GM10847 (cell line): ENCODE data around the gene GAPDHS.

Experiments
- POLR2A ChIP-seq: IDR thresholded peaks from 2 replicates; pipeline ENCODE4 v1.6.1; 2011; ENCODE audit not compliant: insufficient read length; ENCODE audit errors: extremely low read depth

Gene GAPDHS

GRCh38 chr19:35506011-35506410, 27.2 kb upstream of the GAPDHS start:
- no peak for TF ChIP-seq POLR2A

GRCh38 chr19:35507561-35507960, 25.7 kb upstream of the GAPDHS start:
- no peak for TF ChIP-seq POLR2A

- no peak for TF ChIP-seq POLR2A
These were observed 25.1 kb upstream of the GAPDHS start for GRCh38 chr19:35508129-35508528.

GRCh38 chr19:35509018-35509652, 24.1 kb upstream of the GAPDHS start:
- no peak for TF ChIP-seq POLR2A

GRCh38 chr19:35509861-35510625, 23.2 kb upstream of the GAPDHS start:
- no peak for TF ChIP-seq POLR2A

GRCh38 chr19:35510626-35510964, 22.7 kb upstream of the GAPDHS start:
- no peak for TF ChIP-seq POLR2A

- no peak for TF ChIP-seq POLR2A
These were observed 21.9 kb upstream of the GAPDHS start for GRCh38 chr19:35511337-35511736.

GRCh38 chr19:35512831-35513627, 20.2 kb upstream of the GAPDHS start:
- no peak for TF ChIP-seq POLR2A

- TF ChIP-seq POLR2A = no peak
These were observed 19.5 kb upstream of the GAPDHS start, which contains the start of gene DMKN for GRCh38 chr19:35513628-35514281. TSS of gene DMKN (minus strand) at chr19:35513649. CDS start at chr19:35513475, 174 bp downstream.

GRCh38 chr19:35514282-35514809, 18.9 kb upstream of the GAPDHS start:
- TF ChIP-seq POLR2A = no peak

GRCh38 chr19:35516310-35516709, 16.9 kb upstream of the GAPDHS start:
- no peak for TF ChIP-seq POLR2A

- no peak for TF ChIP-seq POLR2A
These were observed 15.9 kb upstream of the GAPDHS start for GRCh38 chr19:35517342-35517741.

GRCh38 chr19:35518313-35518712, 14.9 kb upstream of the GAPDHS start:
- no peak for TF ChIP-seq POLR2A

GRCh38 chr19:35519291-35519690, 14.0 kb upstream of the GAPDHS start:
- no peak for TF ChIP-seq POLR2A

GRCh38 chr19:35521124-35521743, 12.0 kb upstream of the GAPDHS start:
- TF ChIP-seq POLR2A = no peak

- TF ChIP-seq POLR2A = no peak
These were observed 10.4 kb upstream of the GAPDHS start for GRCh38 chr19:35522745-35523327.
